Kidney tubule cell (primary cell): Measurements from ENCODE around the gene DCDC2.
"Not testable (repeated sequence)": the region's sequence is repeated elsewhere in the genome, so short reads cannot be mapped to it uniquely, and the experiment has no call there.

Experiments
- DNase-seq: peaks from one replicate; pipeline ENCODE4 v3.0.0-alpha.2; 2018; ENCODE audit warnings: low spot score

DCDC2 gene

DNA sequence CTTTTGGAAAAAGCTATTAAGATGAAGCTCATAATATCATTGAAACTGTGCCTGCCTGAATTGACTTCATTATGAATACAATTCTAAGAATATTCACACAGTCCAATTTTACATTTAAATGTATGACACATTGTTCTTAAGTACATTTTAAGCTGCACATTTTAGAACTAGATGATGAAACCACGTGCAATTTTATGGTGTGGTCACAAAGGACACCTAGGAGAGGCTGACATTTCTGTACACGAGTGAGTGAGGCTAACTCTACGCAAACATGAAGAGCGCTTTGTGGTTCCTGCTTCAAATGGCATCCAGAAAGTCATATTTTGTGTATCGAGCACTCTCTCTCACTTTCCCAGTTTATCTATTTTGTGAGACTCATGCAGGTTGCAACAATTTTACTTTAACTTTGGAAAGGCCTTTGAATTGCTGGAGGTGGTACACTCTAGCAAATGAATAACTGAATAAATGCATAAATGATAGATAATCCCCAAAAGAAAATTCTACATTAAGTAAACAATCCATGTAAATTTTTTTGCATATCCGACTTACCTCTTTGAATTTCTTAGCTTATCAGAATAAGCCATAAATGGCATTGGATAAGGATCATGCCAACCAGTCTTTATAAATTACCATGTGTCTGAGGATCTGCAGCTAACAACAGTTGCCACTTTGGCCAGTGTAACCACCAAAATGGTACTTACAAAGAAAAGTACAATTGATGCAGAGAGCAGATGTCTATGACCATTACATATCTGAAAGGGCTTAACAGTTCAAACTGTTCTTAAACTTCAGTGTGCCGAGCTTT lies 134.5 kb downstream of the DCDC2 start:
- DNase-seq: no peak

DNA sequence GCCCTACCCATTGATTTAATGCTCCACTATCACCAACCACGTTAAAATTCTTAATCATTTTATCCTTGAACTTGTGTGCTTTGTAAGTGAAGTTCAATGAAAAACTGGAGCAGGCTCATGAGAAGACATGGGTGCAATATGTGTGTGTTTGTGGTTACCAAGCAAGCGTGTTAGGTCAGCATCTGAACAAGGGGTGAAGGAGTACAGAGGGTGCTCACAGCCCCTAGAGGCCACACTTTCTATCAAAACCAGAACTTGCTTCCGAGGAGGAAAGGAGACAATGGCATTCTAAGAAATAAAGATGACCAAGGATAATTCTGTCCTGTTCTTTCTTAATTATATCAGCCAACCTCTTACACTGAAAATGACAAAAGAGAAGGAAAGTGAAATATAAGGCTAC lies 138.2 kb downstream of the DCDC2 start:
- DNase-seq: no peak

DNA sequence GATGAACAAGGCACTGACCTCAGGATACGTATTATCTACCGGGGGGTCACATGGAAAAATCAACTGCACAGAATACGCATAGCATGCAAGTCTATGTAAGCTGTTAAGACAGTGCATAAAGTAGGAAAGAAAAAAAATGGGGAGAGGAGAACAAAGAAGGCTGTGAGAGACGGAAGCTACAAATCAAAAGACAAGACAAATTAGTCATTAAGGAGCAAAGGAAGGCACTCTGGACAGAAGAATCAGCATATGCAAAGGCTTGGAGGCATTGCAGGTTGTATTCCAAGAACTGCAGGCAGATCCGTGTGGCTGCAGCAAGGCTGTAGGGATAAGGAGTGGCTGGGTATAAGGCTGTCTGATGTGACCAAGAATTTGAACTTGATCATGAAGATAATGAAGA lies 142.9 kb downstream of the DCDC2 start:
- no peak for DNase-seq

DNA sequence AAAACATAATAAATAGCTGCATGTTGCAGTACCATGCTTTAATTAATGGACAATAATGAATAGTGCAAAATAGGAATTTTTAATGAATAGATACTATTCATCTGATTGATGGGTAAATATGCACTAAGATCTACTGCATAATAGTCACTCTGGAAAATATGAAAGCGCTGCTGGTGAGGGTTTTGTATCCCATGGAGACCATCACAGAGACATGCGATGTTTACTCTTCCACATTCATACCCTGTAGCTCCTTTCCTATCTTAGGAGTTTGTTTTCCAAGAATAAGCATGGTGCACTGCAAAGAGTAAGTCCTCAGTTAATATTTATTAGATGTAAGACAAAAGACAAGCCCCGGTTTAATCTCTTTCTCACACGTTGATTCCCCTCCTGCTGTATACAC lies 150.4 kb downstream of the DCDC2 start:
- DNase-seq: no peak

DNA sequence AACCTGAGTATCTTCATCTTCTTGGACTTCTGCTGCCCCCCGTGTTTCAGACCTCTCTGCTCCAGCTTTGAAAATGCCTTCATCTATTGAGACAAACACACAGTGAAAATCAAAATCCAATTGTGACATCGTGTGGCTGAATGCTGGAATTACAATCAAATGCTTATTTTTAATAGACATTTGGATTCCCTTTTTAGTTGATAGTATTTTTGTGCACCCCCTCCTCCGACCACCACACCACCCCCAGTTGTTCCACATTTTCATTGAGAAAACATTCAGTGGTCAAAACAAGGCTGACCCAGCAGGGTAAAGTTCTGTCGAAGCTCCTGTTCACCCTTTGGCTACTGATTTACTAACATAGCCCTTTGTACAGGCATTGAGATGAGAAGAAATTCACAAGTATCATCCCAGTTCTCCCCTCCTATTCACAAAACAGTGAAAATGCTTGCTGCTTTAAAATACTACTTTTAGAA lies 152.8 kb downstream of the DCDC2 start:
- DNase-seq: peak; percentile 47

DNA sequence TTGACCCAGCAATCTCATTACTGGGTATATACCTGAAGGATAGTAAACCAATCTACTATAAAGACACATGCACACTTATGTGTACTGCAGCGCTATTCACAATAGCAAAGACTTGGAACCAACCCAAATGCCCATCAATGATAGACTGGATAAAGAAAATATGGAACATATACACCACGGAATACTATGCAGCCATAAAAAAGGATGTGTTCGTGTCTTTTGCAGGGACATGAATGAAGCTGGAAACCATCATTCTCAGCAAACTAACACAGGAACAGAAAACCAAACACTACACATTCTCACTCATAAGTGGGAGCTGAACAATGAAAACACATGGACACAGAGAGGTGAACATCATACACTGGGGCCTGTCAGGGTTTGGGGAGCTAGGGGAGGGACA lies 153.7 kb downstream of the DCDC2 start:
- not testable (repeated sequence) for DNase-seq

DNA sequence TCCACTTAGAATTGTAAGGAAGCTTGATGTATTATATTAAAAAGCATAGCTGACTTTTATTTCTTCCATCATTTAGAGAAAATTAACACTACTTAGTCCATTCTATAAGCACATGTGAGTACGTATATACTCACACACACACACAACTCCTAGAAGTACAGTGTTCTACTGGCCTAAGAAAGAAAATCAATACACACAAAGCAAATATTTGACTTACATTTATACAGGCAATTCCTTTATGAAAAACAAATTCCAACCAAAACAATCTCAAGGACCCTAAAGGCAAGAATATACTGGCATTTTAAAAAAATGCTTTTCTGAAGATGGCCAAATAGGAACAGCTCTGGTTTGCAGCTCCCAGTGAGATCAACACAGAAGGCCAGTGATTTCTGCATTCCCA lies 160.0 kb downstream of the DCDC2 start:
- no peak for DNase-seq

DNA sequence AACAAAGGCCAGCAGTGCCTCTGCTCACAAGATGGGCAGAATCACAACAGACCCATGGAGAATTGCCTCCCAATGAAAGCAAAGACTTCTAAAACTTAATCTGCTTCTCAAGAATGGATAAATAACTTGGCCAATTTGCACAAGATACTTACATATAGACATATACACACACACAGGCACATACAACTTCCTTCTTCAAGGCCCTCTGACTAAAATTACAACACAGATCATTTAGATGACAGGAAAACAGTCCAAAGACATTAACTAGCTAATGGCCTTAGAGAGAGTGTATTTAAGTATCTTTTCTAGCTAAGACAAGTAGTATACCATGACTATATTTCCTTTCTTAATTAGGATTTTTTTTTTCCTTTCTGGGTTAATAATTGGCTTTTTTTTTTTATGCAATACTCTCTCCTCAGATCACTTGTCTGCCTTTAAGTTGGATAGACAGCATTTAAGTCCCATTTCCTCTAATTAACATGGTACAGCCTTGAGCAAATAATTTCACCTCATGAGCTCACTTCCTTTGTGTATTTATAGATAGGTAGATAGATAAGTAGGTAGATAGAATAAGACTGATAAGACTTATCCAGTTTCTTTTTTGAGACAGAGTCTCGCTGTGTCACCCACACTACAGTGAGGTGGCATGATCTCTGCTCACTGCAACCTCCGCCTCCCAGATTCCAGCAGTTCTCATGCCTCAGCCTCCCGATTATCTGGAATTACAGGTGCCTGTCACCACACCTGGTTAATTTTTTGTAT lies 161.8 kb downstream of the DCDC2 start:
- no peak for DNase-seq

DNA sequence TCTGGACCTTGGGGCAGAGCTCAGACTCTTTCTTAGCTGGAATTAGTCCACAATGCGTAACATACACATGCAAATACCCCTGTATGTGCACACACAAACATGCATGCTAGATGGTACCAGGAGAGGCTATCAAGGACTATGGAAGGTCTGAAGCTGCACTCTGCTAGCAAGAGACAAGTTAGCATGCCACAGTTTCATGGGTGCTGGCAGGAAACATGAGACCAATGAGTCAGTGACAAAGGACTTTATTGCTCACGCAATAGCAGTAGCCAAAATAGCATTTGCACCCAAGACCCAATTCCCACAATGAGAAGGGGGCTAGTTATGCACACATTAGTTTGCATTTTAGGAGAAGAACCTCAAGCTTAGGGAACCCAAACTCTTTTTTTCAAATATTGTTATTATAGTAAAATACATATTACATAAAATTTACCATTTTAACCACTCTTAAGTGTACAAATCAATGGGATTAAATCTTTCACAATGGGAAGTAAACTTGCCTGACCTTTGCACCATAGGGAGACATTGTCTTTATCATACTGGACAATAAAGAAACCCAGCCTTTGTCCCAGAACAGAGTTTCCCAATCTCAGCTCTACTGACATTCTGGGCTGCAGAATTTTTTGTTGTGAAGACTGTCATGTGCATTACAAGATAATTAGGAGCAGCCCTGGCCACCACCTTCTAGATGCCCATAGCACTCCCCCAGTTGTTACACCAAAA lies 162.7 kb downstream of the DCDC2 start:
- DNase-seq: peak; percentile 34

DNA sequence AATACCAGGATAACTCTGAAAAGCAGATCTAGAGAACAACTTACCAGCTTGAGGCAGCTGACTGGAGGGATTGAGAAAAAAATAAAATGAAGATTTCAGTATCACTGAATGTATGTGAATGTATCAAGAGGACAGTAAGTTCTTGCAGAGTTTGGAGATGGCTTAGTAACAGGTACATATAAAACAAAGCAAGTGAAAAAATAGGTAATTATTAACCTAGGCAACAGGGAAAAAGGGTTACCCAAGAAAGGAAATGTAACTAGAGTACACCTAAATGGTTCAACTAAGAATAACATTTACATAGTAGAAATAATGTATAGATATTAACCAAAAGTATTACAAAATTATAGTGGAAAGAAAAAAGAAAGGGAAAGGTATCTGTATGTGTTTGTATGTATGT lies 164.5 kb downstream of the DCDC2 start:
- DNase-seq: peak; percentile 33

DNA sequence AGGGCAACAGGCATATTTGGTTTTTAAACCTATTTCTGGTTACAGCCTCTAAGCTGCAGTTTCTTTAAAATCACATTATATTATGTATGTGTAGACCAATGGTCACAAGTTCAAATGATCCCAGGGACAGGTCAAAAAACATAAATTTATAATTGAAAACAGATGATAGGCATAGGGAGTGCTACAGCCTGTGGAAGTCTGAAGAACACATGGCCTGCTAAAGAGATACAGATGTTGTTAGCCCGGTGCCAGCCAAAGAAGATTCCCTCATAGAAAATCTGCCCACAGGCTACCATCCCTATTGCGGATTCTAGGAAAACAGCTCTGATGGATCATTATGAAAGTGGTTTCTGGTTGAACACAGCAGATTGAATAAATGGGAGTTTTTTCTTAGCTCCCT lies 166.5 kb downstream of the DCDC2 start:
- no peak for DNase-seq

DNA sequence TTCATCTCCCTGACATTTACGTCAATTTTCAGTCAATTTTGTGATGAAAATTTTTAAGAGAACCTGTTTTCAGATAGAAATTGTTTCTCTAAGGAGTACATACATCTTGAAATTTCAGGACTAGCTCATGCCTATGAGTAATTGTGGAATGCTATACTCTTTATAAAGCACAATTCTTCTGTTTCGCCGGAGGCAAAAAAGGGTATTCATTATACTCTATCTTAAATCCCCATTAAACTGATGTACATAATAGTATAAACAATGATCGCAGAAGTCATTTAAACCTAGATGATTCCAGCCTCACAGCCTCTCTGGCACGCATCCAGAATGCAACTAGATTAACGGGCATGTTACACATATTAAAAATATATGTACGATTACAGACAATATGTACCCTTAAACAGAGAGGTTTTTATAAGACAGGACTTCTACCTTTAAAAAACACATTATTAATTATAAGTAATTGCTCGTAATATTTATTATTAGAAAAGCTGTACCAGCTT lies 169.2 kb downstream of the DCDC2 start:
- no peak for DNase-seq

DNA sequence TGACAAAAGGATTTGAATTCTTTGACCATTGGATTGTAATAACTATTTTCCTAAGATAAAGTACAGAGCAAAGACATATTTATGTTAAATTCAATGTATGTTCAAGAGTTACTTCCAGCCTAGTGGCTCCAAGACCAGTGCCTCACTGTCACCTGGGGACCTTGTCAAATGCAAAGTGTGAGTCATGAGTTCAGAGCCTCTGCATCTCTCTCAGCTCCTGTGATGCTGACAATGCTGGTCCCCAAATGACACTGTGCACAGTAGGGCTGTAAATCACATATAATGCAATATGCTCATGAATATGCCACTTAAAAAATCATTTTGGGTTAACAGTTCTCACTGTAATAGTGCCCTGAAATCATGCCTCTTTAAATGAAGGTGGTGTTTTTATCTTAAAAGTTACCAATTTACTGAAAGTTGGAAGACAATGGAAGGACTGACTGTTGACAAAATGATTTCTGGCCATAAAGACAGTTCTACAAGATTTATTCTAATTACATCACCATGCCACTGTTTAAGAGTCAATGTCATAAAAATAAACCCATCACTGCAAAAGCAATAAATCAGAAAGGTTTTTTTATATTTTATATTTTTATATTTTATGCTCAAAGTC lies 169.8 kb downstream of the DCDC2 start:
- DNase-seq: no peak

DNA sequence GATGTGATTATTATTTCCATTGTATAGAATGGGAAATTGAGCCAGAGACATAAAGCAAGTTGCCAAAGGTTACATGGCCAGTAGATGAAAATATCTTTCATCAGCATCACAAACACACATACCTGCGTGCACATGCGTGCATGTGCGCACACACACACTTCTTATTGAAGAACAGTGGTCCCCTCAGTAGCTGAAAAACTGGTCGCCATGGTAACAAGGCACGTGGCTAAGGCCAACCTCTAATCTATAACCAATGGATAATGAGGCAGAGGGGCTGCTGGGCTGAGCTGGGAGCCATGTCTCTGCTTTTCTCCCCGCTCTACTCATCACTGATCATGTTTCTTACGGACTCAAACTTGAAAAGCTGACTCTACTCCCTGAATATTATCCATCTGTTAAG lies 171.5 kb downstream of the DCDC2 start:
- DNase-seq: no peak

DNA sequence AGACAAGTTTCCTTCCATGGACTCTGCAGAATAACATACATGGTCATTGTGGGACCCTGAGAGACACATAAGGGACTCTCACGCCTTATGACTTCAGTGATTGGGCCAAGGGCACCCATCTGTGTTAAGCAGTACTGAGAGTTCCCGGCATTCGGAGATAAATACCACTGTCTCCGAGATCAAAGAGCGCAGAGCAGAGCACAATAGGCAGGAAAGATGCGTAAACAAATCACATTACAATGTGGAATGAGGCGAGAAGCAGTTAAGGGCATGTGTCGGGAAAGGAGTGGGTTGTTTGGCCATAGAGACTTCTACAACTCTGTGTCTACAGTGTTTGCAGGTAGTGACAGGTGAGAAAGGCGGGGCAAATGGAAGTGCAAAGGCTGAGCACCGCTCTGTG lies 174.3 kb downstream of the DCDC2 start:
- DNase-seq: no peak

DNA sequence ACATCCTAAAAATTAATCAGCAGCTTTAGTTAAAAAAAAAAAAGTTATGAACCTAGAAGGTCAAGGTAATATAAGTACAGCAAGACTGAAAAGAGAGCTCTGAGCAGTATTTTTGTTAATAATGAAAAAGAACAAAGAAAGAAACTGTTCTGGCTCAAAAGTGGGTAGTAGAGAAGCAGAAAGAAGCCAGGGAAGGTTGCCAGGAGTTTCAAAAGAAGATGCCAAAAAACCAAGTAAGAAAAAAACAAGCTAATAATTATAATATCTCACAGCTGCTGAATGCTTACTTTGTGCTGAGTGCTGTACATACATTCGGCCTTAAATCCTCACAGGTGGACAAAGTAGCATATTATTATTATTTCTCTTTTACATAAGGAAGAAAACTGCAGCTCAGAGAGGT lies 200.0 kb downstream of the DCDC2 start:
- DNase-seq: no peak

DNA sequence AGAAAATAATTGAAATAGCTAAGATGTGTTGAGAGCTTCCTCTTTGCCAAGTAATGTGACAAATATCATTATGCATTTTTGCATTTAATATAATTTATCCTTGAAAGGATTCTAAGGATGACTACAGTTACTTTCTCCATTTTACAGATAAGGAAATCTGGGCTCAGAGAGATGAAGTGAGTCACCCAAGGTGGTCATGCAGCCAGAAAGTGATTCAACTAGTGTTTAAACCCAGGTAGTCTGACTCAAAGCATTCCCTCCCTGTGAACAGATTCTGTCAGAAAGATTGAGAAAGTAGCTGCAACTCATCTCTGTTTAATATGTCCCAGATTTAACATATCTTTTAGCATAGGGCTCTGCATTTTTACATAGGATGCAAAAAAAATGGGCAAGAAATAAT lies 203.7 kb downstream of the DCDC2 start:
- peak; percentile 83 for DNase-seq

DNA sequence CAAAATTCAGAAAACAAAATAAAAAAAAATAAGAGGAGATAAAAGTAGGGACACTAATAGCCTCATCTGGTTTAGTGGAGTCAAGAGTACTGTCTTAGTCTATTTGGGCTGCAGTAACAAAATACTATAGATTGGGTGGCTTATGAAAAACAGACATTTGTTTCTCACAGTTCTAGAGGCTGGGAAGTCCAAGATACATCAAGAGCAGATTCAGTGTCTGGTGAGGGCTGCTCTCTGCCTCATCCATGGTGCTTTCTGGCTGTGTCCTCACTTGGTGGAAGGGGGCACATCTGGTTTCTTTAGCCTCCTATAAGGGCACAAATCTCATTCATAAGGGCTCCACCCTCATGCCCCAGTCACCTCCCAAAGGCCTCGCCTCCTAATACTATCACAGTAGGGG lies 205.8 kb downstream of the DCDC2 start:
- DNase-seq: no peak

DNA sequence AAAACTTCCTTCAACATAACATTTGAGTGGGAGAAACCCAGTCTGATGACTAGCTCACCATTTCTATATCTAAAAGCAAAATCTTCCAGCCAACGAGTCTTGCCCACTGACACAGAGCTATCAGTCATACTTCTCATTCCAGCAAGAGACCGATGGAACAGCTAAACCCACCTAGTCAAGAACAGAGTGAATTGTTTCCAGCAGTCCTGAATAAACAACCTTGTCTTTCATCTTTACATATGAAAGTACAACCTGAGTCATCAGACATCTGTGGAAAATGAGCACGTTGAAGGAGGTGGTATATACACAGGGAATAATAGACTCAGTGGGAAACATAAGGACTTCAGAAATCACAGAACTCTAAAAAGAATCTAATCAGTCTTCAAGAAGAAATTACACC lies 208.0 kb downstream of the DCDC2 start:
- DNase-seq: no peak

DNA sequence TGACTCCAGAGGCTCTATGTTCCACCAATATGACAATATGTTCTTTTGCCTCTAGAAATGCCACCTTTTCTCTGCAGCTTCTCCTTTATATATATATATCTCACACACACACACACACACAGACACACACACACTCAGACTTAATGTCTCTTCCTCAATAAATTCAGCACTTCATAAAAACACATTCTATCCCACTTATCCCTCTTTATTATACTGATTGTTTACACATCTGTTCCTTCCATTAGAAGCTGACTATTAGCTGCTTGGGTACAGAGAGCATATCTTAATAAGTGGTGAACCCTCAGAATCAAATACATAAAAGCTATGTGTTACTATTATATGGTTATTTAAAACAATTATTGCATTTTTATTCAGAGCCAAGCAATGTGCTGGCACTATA lies 208.6 kb downstream of the DCDC2 start:
- no peak for DNase-seq

DNA sequence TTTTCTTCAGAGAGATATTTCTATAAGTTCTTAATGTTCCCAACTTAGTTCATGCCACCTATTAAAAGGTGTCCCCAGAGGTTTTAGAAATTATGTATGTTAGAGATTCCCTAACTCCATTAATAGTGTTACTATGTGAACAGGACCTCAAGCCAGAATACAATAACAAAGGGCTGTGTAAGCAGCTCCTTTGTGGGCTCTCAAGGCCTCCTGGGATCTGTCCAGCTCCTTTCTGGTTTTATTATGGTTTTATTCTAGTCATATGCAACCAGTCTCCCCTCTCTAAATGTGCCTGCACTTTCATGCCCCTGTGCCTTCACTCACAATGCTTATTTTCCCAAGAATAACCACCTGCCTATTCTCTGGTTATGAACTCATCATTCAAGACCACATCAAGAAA lies 209.2 kb downstream of the DCDC2 start:
- no peak for DNase-seq

DNA sequence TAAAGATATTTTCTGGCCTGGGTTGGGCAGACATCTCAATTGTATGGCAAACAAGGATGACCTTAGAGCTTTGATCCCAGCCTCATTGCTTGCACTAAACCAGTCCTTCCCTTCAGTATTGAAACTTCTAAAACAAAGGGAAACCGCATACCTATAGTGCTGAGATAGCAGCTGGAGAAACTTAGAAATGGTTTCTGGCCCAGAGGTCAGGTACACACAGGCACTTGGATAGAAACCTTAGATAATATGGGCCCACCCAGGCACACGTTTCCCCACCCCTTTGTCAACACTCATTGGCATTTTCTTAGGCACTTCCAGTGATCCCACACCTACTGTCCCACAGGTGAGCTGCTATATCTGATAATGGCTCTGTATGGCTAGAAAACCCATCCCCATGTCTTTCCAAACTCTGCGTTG lies 209.7 kb downstream of the DCDC2 start:
- no peak for DNase-seq
